HL-60 (cell line): ENCODE measurements around the gene RHOF.

Experiments
- CTCF ChIP-seq: IDR thresholded peaks from one replicate; pipeline ENCODE4 v1.5.1; 2011; ENCODE audit warnings: low read length, control low read depth, inconsistent platforms; ENCODE audit not compliant: insufficient read depth
- POLR2AphosphoS5 ChIP-seq: IDR thresholded peaks from 2 replicates; pipeline ENCODE4 v1.6.1; 2012; ENCODE audit warnings: low read depth

GRCh38 chr12:121829250-121829918 lies 35.9 kb upstream of the RHOF start:
- TF ChIP-seq CTCF, result no peak
- no peak for TF ChIP-seq POLR2AphosphoS5
